ENCODE data around the gene PRPF38B. TPM values are rescaled to one million over a fixed set of nuclear protein-coding genes. Genes with fewer than 3 reads are reported as not detected.

Gene PRPF38B
- total and polyA plus RNA-seq, 2 of the 8 experiments (the other 6 are each of a cell fraction or from before 2014, with no cell fraction given) = 16.6 to 50.6 TPM

- Histone ChIP-seq H2BK12ac (ENCODE audit: low read depth, low read length) (no peak overlapping the region), H2AFZ (ENCODE audit: low read length) (no peak overlapping the region), H3K27me3 (replicated peaks in 1 of 4; ENCODE audit: control insufficient read depth in 3 of 4, extremely low read depth in 1 of 4, insufficient read depth in 3 of 4, low read length in 3 of 4) (no peaks in the 10 kb centered on the region), H3K36me3 (ENCODE audit: control insufficient read depth in 2 of 4, insufficient read depth in 4 of 4, low read length in 3 of 4) (no peaks in the 10 kb centered on the region), H4K20me1 (replicated peaks in 1 of 2; ENCODE audit: control insufficient read depth in 1 of 2, insufficient read depth in 2 of 2, low read length in 2 of 2) (no peaks in the 10 kb centered on the region), H3K4ac (replicated peaks; ENCODE audit: insufficient read length, low read depth, low read length) (no peak overlapping the region), H2BK120ac (replicated peaks; ENCODE audit: low read depth, low read length) (no peak overlapping the region), H3K4me1 (replicated peaks in 1 of 4; ENCODE audit: control insufficient read depth in 3 of 4, insufficient read depth in 4 of 4, low read length in 3 of 4) (no peaks in the 10 kb centered on the region), H3K79me1 (ENCODE audit: low read depth, low read length) (no peaks in the 10 kb centered on the region), H4K8ac (ENCODE audit: extremely low read depth, insufficient read depth, low read length) (no peak overlapping the region), H2AK5ac (ENCODE audit: low read depth, low read length) (no peak overlapping the region), H3K23ac (ENCODE audit: insufficient read length) (no peak overlapping the region), H2BK20ac (ENCODE audit: low read length) (no peak overlapping the region), H3K4me3 (ENCODE audit: extremely low read depth in 1 of 4, insufficient read depth in 2 of 4, low read depth in 3 of 4, low read length in 4 of 4) (no peak overlapping the region), H3K23me2 (ENCODE audit: low read depth, low read length) (no peaks in the 10 kb centered on the region), H3K27ac (ENCODE audit: low read depth, low read length) (no peak overlapping the region), H3K9me3 (ENCODE audit: insufficient read depth in 2 of 2, low read depth in 1 of 2, low read length in 1 of 2) (no peaks in the 10 kb centered on the region), H2BK5ac (ENCODE audit: low read depth, low read length) (no peak overlapping the region), H3K79me2 (ENCODE audit: control insufficient read depth in 1 of 2, insufficient read depth in 2 of 2, low read length in 2 of 2) (no peaks in the 10 kb centered on the region), H3K56ac (replicated peaks; ENCODE audit: insufficient read length, low read depth, low read length) (no peak overlapping the region), H2BK15ac (ENCODE audit: low read length) (no peak overlapping the region), H3K9ac (replicated peaks in 1 of 4; ENCODE audit: extremely low read depth in 1 of 4, low read depth in 3 of 4, low read length in 3 of 4) (no peak overlapping the region), H3K18ac (ENCODE audit: extremely low read depth, low read length) (no peak overlapping the region), H4K5ac (ENCODE audit: insufficient read length, low read depth, low read length) (no peak overlapping the region), H3K14ac (ENCODE audit: insufficient read length) (no peak overlapping the region), H3K4me2 (ENCODE audit: insufficient read depth in 1 of 2, low read depth in 2 of 2, low read length in 2 of 2) (no peak overlapping the region), H4K91ac (replicated peaks; ENCODE audit: insufficient read length, low read length) (no peak overlapping the region)
- FAIRE-seq (no peak), DNase-seq (ENCODE audit: low read depth in 1 of 2, low spot score in 2 of 2) (no peak)
- WGBS, 2 experiments (ENCODE audit: extremely low coverage in 1 of 2, insufficient coverage in 1 of 2, insufficient read length in 1 of 2, insufficient replicate concordance in 2 of 2, low coverage in 1 of 2, low lambda C conversion rate in 2 of 2, missing lambda C conversion rate in 1 of 2) = 89% methylated on average over 1 of the region's 1 CpG; no CpG with 5 or more reads in 1 of the 2 experiments
- TF ChIP-seq CBX8 (IDR thresholded peaks at IDR 0.05; ENCODE audit: borderline replicate concordance, low read depth, low read length) = no peak
- no peak for TF ChIP-seq BCL11A (IDR thresholded peaks at IDR 0.05; ENCODE audit: low read depth in 2 of 2, low read length in 2 of 2)
- TF ChIP-seq, protein P1, sequence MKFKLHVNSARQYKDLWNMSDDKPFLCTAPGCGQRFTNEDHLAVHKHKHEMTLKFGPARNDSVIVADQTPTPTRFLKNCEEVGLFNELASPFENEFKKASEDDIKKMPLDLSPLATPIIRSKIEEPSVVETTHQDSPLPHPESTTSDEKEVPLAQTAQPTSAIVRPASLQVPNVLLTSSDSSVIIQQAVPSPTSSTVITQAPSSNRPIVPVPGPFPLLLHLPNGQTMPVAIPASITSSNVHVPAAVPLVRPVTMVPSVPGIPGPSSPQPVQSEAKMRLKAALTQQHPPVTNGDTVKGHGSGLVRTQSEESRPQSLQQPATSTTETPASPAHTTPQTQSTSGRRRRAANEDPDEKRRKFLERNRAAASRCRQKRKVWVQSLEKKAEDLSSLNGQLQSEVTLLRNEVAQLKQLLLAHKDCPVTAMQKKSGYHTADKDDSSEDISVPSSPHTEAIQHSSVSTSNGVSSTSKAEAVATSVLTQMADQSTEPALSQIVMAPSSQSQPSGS (IDR thresholded peaks at IDR 0.05; ENCODE audit: low read length) = no peak
- TF ChIP-seq CBX5 (IDR thresholded peaks at IDR 0.05; ENCODE audit: low read depth, low read length) = no peak
- CTCF ChIA-PET (ENCODE audit: partially characterized antibody) = interaction anchor here (1.3 kb wide), 1 partner anchor 10 kb away, joined by 4 read pairs; no protein-coding TSS in a partner anchor
- POLR2A ChIA-PET (ENCODE audit: partially characterized antibody) = interaction anchor here (1.0 to 1.7 kb wide), 3 partner anchors 12 to 149 kb away, joined by 3 read pairs; partner anchors contain the start of gene STXBP3
Measured at GRCh38 chr1:108734171-108734865, 42.2 kb downstream of the PRPF38B start.

Data from H1 (cell line).